Ovary (tissue), 9 donors: Measurements from ENCODE around the gene IQGAP1. TPM values are rescaled to one million over a fixed set of nuclear protein-coding genes. Genes with fewer than 3 reads are reported as not detected.

ENCODE experiments used
- DNase-seq, 5 donors: peaks; one replicate each; pipeline ENCODE4 v3.0.0-alpha.2; 2019 to 2020
- H3K27ac ChIP-seq, 2 donors: fragments of 200-600 bp; one replicate each; pipeline versions ENCODE4 v1.5.1 to v1.8.0; 2019 to 2022
- H3K27me3 ChIP-seq: fragments of 200-600 bp; one replicate; pipeline ENCODE4 v1.8.0; 2022
- H3K36me3 ChIP-seq: fragments of 200-600 bp; sonication (generic); one replicate; pipeline ENCODE4 v1.5.1; 2019
- H3K4me1 ChIP-seq: one replicate; pipeline ENCODE4 v1.8.1; 2013; ENCODE audit warnings: mild to moderate bottlenecking, moderate library complexity; ENCODE audit not compliant: insufficient read depth
- H3K4me3 ChIP-seq: fragments of 200-600 bp; sonication (generic); one replicate; pipeline ENCODE4 v1.5.1; 2017
- H3K9me3 ChIP-seq, 2 donors: fragments of 200-600 bp in 1 of 2; sonication (generic) in 1 of 2; one replicate each; pipeline versions ENCODE4 v1.5.1 to v1.8.1; 2013 to 2019; ENCODE audit warnings: mild to moderate bottlenecking in 1 of 2, moderate library complexity in 1 of 2
- EP300 ChIP-seq: sonication (generic); formaldehyde crosslinking; IDR thresholded peaks from one replicate; pipeline ENCODE4 v1.6.1; 2017; ENCODE audit warnings: antibody characterized with exemption
- POLR2A ChIP-seq: fragments of 450-650 bp; IDR thresholded peaks from one replicate; pipeline ENCODE4 v1.6.1; 2017; ENCODE audit warnings: antibody characterized with exemption, mild to moderate bottlenecking, moderate library complexity
- WGBS, 3 donors: extraction: QIAGEN DNeasy Blood & Tissue Kit in 1 of 3; methylation state at CpG; one replicate each; pipeline versions ENCODE4 v1.1.5 to v1.1.7; 2013 to 2017; 5-methylcytosine and 5-hydroxymethylcytosine counted together
- intact Hi-C, 4 donors: fragments of 100-400 bp; cut with DNase I; formaldehyde crosslinking; loops; one replicate each; pipeline versions ENCODE4 v1.11.0 to v1.15.1; 2022 to 2023
- polyA plus RNA-seq, 2 donors: library from polyadenylated mRNA; stranded (reverse); fragments of 200-250 nt in 1 of 2; fragments of 350-450 nt in 1 of 2; fragmentation: Illumina TruSeq in 1 of 2; extraction: RNeasy Lipid Tissue Mini Kit (QIAGEN cat#74804) in 1 of 2; gene quantifications; one replicate each; pipeline ENCODE4 v1.2.3, GENCODE V29; 2013 to 2014
- total RNA-seq, 7 donors: library from RNA; depleted of rRNA in 2 of 7; stranded (reverse); fragments of >200 nt in 2 of 7; fragmentation: NEBNext Ultra II Directional in 3 of 7; extraction: Animal tissue kit (Norgen Biotek cat#: 25700) in 3 of 7; gene quantifications; one replicate each; pipeline versions ENCODE4 v1.1.0 to v1.2.4, GENCODE V29; 2016 to 2023
- TF ChIP-seq, protein P1 (sequence below), 3 donors: fragments of 450-650 bp in 2 of 3; fragments of 200-600 bp in 1 of 3; IDR thresholded peaks; one replicate each; pipeline versions ENCODE4 v1.5.1 to v1.8.0; 2016 to 2022; ENCODE audit warnings: antibody characterized with exemption in 3 of 3, mild to moderate bottlenecking in 1 of 3
- donor health status: DM: no; HTN: no; CAD: no; lungs with moderate emphysema.
- donor health status: DM: no; HTN: no; CAD: no.
- donor health status: Bipolar disorder and iron deficiency.
- donor health status: DM: yes; HTN: yes; CAD: no.
- donor health status: DM: no; HTN: no; CAD: no.
- donor health status: DM: yes; HTN: yes; CAD: no.

IQGAP1 gene
- total and polyA plus RNA-seq, 9 donors = 68.1 to 173 (median 108) TPM

DNA sequence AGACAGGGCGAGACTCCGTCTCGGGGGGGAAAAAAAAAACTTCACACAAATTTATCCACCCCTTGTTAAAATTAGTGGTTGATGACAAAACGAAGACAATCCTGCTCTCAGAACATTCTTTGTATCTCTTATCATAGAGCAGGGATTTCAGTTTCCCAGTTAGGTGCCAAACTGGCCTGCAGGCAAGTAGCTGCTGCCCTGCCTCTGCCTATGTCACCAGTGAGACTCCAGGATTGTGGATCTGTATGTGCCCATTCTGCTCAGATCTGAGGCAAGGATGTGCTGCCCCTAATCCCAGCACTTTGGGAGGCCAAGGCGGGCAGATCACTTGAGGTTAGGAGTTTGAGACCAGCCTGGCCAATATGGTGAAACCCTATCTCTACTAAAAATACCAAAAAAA, 54.4 kb downstream of the IQGAP1 start:
- Histone ChIP-seq H3K27me3 (no peaks in the 10 kb centered on the region), H3K36me3 (no peaks in the 10 kb centered on the region), H3K4me3 (no peak overlapping the region), H3K9me3 (no peaks in the 10 kb centered on the region), H3K4me1 (no peaks in the 10 kb centered on the region), H3K27ac (no peak overlapping the region)
- DNase-seq = no peak
- TF ChIP-seq POLR2A (no peak), EP300 (no peak)
- TF ChIP-seq, protein P1, sequence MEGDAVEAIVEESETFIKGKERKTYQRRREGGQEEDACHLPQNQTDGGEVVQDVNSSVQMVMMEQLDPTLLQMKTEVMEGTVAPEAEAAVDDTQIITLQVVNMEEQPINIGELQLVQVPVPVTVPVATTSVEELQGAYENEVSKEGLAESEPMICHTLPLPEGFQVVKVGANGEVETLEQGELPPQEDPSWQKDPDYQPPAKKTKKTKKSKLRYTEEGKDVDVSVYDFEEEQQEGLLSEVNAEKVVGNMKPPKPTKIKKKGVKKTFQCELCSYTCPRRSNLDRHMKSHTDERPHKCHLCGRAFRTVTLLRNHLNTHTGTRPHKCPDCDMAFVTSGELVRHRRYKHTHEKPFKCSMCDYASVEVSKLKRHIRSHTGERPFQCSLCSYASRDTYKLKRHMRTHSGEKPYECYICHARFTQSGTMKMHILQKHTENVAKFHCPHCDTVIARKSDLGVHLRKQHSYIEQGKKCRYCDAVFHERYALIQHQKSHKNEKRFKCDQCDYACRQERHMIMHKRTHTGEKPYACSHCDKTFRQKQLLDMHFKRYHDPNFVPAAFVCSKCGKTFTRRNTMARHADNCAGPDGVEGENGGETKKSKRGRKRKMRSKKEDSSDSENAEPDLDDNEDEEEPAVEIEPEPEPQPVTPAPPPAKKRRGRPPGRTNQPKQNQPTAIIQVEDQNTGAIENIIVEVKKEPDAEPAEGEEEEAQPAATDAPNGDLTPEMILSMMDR (IDR thresholded peaks at IDR 0.05) = no peak
- intact Hi-C loops = no loop called here
- WGBS, 3 donors = 92 to 97% (median 94%) methylated on average over 5 of the region's 5 CpGs

DNA sequence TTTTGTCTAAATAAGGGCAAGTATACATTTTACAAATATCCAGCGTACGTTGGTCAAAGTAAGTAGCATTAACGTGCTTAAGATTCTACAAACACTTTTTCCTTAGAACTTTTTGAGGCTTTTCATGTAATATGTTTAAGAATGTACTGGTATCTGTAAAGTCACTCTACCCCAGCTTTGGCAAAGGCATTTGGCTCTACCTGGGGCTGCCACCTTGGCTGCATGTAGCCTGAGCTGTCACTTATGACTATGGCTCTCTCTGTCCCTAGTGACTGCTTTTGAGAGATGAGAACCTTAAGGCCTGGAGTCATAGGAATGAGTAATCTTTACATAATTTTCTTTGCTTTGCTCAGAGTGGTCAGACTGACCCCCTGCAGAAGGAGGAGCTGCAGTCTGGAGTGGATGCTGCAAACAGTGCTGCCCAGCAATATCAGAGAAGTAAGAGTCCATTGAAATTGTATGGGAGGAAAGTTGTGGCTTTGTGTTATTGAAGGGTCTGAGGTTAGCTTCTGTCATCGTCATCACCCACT, 61.2 kb downstream of the IQGAP1 start:
- Histone ChIP-seq H3K4me3 (no peak overlapping the region), H3K27me3 (no peaks in the 10 kb centered on the region), H3K9me3 (no peaks in the 10 kb centered on the region), H3K36me3 (no peaks in the 10 kb centered on the region), H3K27ac (no peak overlapping the region), H3K4me1 (no peaks in the 10 kb centered on the region)
- TF ChIP-seq POLR2A (no peak), EP300 (no peak)
- TF ChIP-seq, protein P1 (IDR thresholded peaks at IDR 0.05) = no peak
- 85 to 86% (median 85%) methylated on average over 4 of the region's 4 CpGs for WGBS, 3 donors
- intact Hi-C loops = no loop called here
- DNase-seq = no peak

DNA sequence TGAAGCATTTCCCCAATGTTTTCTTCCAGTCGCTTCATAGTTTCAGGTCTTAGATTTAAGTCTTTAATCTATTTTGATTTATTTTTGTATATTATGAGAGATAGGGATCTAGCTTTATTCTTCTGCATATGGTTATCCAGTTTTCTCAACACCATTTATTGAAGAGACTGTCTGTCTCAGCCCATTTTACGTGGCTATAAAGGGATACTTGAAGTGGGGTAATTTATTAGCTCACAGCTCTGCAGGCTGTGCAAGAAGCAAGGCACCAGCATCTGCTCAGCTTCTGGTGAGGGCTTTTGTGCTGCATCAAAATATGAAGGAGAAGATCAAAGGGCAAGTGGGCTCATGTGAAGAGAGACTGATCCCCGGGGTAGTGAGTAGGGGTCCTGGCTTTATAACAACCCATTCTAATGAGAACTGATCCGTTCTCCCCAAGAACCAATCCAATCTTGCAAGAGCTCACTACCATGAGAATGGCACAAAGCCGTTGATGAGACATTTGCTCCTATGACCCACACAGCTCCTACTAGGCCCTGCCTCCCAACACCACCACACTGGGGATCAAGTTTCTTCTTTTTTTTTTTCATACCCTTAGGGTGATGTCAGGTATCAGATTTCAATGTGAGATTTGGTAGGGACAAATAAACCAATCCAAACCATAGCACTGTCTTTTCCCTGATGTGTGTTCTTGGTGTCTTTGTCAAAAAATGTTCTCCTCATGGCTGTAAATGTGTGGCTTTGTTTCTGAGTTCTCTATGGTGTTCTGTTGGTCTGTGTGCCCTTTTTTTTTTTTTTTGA, 63.2 kb downstream of the IQGAP1 start:
- TF ChIP-seq EP300 = no peak
- TF ChIP-seq, protein P1 (IDR thresholded peaks at IDR 0.05) = no peak
- intact Hi-C loops = no loop called here
- Histone ChIP-seq H3K27me3 (no peaks in the 10 kb centered on the region), H3K9me3 (no peaks in the 10 kb centered on the region), H3K4me1 (no peaks in the 10 kb centered on the region), H3K36me3 (no peaks in the 10 kb centered on the region), H3K27ac (no peak overlapping the region), H3K4me3 (no peak overlapping the region)
- WGBS, 3 donors = 86 to 92% (median 91%) methylated on average over 5 of the region's 5 CpGs
- no peak for DNase-seq

DNA sequence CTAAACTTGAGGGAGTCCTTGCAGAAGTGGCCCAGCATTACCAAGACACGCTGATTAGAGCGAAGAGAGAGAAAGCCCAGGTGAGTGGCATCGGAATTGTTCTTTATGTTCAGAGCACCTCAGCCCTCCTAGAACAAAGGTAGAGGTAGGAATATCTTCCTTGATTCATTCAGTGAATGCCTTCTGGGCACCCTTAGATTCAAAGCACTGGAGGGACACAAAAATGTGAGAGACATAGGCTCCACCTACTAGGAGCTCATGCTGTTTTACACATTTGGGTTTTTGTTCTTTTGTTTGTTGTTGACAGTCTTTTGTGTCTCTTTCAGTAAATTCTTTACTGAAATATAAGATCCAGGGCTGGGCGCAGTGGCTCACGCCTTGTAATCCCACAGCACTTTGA, 68.2 kb downstream of the IQGAP1 start:
- Histone ChIP-seq H3K4me1 (peaks cover 8% of the 10 kb centered on the region), H3K9me3 (no peaks in the 10 kb centered on the region), H3K4me3 (no peak overlapping the region), H3K27ac (no peak overlapping the region), H3K36me3 (no peaks in the 10 kb centered on the region), H3K27me3 (no peaks in the 10 kb centered on the region)
- 96 to 98% (median 97%) methylated on average over 5 of the region's 5 CpGs for WGBS, 3 donors
- TF ChIP-seq EP300 (no peak), POLR2A (no peak)
- TF ChIP-seq, protein P1 (IDR thresholded peaks at IDR 0.05) = no peak
- DNase-seq = no peak
- intact Hi-C loops = no loop called here
